NT2/D1 (cell line): Measurements from ENCODE around the gene OXLD1.

Experiments
- SUZ12 ChIP-seq: IDR thresholded peaks from 2 replicates; pipeline ENCODE4 v1.6.1; 2011; ENCODE audit not compliant: insufficient read length, insufficient read depth; ENCODE audit errors: extremely low read depth
- YY1 ChIP-seq: IDR thresholded peaks from 2 replicates; pipeline ENCODE4 v1.6.1; 2011; ENCODE audit not compliant: insufficient read length, insufficient read depth
- ZNF274 ChIP-seq: IDR thresholded peaks from 2 replicates; pipeline ENCODE4 v1.6.1; 2011; ENCODE audit warnings: mild to moderate bottlenecking, low read depth, low read length

DNA sequence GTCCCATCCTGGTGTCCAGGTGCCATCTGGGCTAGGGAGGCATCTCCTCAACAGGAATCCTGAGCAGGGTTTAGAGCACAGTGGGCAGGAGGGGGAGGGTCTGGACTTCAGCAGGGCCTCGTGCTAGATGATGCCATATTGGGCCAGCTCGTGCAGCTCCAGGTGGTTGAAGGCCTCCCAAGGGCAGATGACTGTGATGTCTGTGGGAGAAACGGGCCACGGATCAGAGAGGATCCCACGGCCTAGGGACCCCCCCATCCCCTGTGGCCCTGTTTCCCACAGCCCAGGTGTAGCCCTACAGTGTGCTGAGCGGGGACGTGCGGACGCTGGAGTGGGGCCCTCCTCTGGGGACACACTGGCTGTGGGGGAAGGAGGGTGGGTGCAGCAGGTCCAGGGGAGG, 15.5 kb downstream of the OXLD1 start:
- TF ChIP-seq SUZ12: no peak
- TF ChIP-seq YY1: no peak
- no peak for TF ChIP-seq ZNF274
